ENCODE data around the gene POM121.
A peak's percentile ranks its signal among the peaks of the same experiment; 100 is the strongest.
"Not testable (repeated sequence)": the region's sequence is repeated elsewhere in the genome, so short reads cannot be mapped to it uniquely, and the experiment has no call there.

DNA sequence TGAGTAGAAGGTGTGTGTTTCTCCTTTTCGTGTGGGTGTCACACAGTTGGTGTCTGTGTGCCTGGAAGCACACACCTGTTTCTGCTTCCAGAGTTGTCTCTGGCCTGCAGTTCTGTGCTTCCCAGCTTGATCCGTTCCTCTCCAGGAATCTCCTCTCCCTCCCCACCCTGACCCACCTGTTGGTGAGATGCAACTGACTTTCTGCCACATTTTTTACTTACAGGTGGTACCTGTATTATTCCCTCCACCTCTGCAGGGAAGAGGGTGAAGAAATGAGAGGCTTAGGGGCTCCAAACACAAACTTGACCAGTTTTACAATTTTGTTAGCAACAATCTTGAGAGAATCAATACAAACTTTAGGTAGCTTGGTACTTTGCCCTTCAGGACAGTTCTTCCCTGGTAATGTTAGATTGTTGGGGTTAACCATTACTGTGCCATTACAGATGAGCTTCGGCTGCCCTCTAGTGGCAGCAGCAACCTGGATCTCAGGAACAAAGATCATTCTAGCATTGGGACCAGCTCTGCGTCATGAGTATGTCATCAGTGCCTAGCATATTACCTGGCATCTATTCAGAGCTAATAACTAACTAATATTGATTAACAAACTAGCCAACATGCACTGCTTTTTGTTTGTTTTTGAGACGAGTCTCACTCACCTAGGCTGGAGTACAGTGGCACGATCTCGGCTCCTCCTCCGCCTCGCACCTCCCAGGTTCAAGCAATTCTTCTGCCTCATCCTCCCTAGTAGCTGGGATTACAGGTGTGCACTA is 10.0 kb upstream of the POM121 start:
- TF ChIP-seq CTCF (conservative IDR thresholded peaks at IDR 0.05 in 1 of 2, IDR thresholded peaks at IDR 0.05 in 1 of 2; ENCODE audit: low read depth in 1 of 2, low read length in 2 of 2), result peak; percentile 57 to 68
- TF ChIP-seq EZH2 (IDR thresholded peaks at IDR 0.05; ENCODE audit: low read length, missing control alignments), result not testable (repeated sequence)
